Neural cell (in vitro differentiated cells): Measurements from ENCODE around the gene VSIG4. TPM values are rescaled to one million over a fixed set of nuclear protein-coding genes. Genes with fewer than 3 reads are reported as not detected.

Experiments used
- H2AFZ ChIP-seq: fragments of 200-600, 300-800 bp; sonication (generic), shearing (Covaris generic); 2 replicates; pipeline ENCODE4 v1.6.0; 2014; ENCODE audit warnings: low read depth, mild to moderate bottlenecking, antibody characterized with exemption, low read length, moderate library complexity
- H3F3A ChIP-seq: fragments of 200-600 bp; shearing (Covaris generic); 2 replicates; pipeline ENCODE4 v1.6.1; 2016; ENCODE audit warnings: mild to moderate bottlenecking, moderate library complexity, mixed read lengths, antibody characterized with exemption, low read length; ENCODE audit not compliant: insufficient read depth, poor library complexity, severe bottlenecking
- H3K27ac ChIP-seq: fragments of 200-600, 300-800 bp; sonication (generic), shearing (Covaris generic); 2 replicates; pipeline ENCODE4 v1.5.1; 2014; ENCODE audit warnings: mild to moderate bottlenecking, low read length, moderate library complexity
- H3K27me3 ChIP-seq: fragments of 300-800, 200-600 bp; sonication (generic), shearing (Covaris generic); 2 replicates; pipeline ENCODE4 v1.6.0; 2014; ENCODE audit warnings: mild to moderate bottlenecking, low read depth, low read length, moderate library complexity; ENCODE audit not compliant: insufficient read depth
- H3K36me3 ChIP-seq: fragments of 300-800, 200-600 bp; sonication (generic), shearing (Covaris generic); 2 replicates; pipeline ENCODE4 v1.5.1; 2014; ENCODE audit warnings: mild to moderate bottlenecking, antibody characterized with exemption, low read length, moderate library complexity; ENCODE audit not compliant: insufficient read depth
- H3K4me2 ChIP-seq: fragments of 300-800, 200-600 bp; sonication (generic), shearing (Covaris generic); 2 replicates; pipeline ENCODE4 v1.6.0; 2014; ENCODE audit warnings: mild to moderate bottlenecking, low read length
- H3K4me3 ChIP-seq: fragments of 300-800, 200-600 bp; sonication (generic), shearing (Covaris generic); 2 replicates; pipeline ENCODE4 v1.5.1; 2014; ENCODE audit warnings: mild to moderate bottlenecking, low read length, moderate library complexity
- H3K79me2 ChIP-seq: fragments of 200-600 bp; shearing (Covaris generic); replicated peaks from 2 replicates; pipeline ENCODE4 v1.6.0; 2014; ENCODE audit warnings: mild to moderate bottlenecking, low read length, moderate library complexity; ENCODE audit not compliant: insufficient read depth
- H3K9ac ChIP-seq: fragments of 300-800, 200-600 bp; sonication (generic), shearing (Covaris generic); 2 replicates; pipeline ENCODE4 v1.6.1; 2016; ENCODE audit warnings: mild to moderate bottlenecking, low read length, mixed read lengths
- H3K9me2 ChIP-seq: fragments of 200-600 bp; shearing (Covaris generic); 2 replicates; pipeline ENCODE4 v1.6.1; 2016; ENCODE audit warnings: mild to moderate bottlenecking, low read length, mixed read lengths; ENCODE audit not compliant: insufficient read depth
- H3K9me3 ChIP-seq: fragments of 200-600, 300-800 bp; sonication (generic), shearing (Covaris generic); 2 replicates; pipeline ENCODE4 v1.6.1; 2016; ENCODE audit warnings: mild to moderate bottlenecking, mixed run types, low read length, moderate library complexity, mixed read lengths
- H4K20me1 ChIP-seq: fragments of 200-600 bp; shearing (Covaris generic); 2 replicates; pipeline ENCODE4 v1.6.1; 2016; ENCODE audit warnings: mild to moderate bottlenecking, mixed run types; ENCODE audit not compliant: insufficient read depth
- CTCF ChIP-seq: fragments of 450-650 bp; IDR thresholded peaks from 2 replicates; pipeline ENCODE4 v1.5.1; 2014; ENCODE audit warnings: antibody characterized with exemption, mild to moderate bottlenecking, moderate library complexity; ENCODE audit not compliant: poor library complexity, severe bottlenecking
- EP300 ChIP-seq: fragments of 450-650 bp; conservative IDR thresholded peaks from 2 replicates; pipeline ENCODE4 v1.6.1; 2014; ENCODE audit warnings: antibody characterized with exemption, mild to moderate bottlenecking, moderate library complexity; ENCODE audit not compliant: poor library complexity, severe bottlenecking
- EZH2 ChIP-seq: fragments of 200-600, 300-800 bp; shearing (Covaris generic), sonication (generic); IDR thresholded peaks from 2 replicates; pipeline ENCODE4 v1.6.1; 2014; ENCODE audit warnings: antibody characterized with exemption, low read length, borderline replicate concordance, mild to moderate bottlenecking; ENCODE audit not compliant: insufficient read depth, poor library complexity, severe bottlenecking
- MXI1 ChIP-seq: fragments of 450-650 bp; conservative IDR thresholded peaks from 2 replicates; pipeline ENCODE4 v1.6.1; 2014; ENCODE audit warnings: antibody characterized with exemption, mild to moderate bottlenecking; ENCODE audit not compliant: poor library complexity, severe bottlenecking
- POLR2AphosphoS5 ChIP-seq: IDR thresholded peaks from 2 replicates; pipeline ENCODE4 v1.6.1; 2012
- RAD21 ChIP-seq: fragments of 450-650 bp; conservative IDR thresholded peaks from 2 replicates; pipeline ENCODE4 v1.6.1; 2014; ENCODE audit warnings: antibody characterized with exemption, mild to moderate bottlenecking, moderate library complexity
- REST ChIP-seq: IDR thresholded peaks from 2 replicates; pipeline ENCODE4 v1.6.1; 2012; ENCODE audit warnings: borderline replicate concordance
- SMC3 ChIP-seq: fragments of 450-650 bp; conservative IDR thresholded peaks from 2 replicates; pipeline ENCODE4 v1.6.1; 2014; ENCODE audit warnings: antibody characterized with exemption, mild to moderate bottlenecking, moderate library complexity; ENCODE audit not compliant: poor library complexity
- TAF1 ChIP-seq: IDR thresholded peaks from 2 replicates; pipeline ENCODE4 v1.6.1; 2012; ENCODE audit warnings: low read depth
- polyA plus RNA-seq: library from polyadenylated mRNA; depleted of rRNA; stranded (reverse); fragments of >200 nt; gene quantifications from 2 replicates; pipeline ENCODE4 v1.2.3, GENCODE V29; 2014

VSIG4 gene
- polyA plus RNA-seq, 1 donor from 2014 or later = not detected

- H2AFZ ChIP-seq = no peak overlapping the region
- H3K4me2 ChIP-seq = no peak overlapping the region
- no peaks in the 10 kb centered on the region for H3F3A ChIP-seq
- no peaks in the 10 kb centered on the region for H3K9me2 ChIP-seq
- H4K20me1 ChIP-seq = no peaks in the 10 kb centered on the region
- H3K27ac ChIP-seq = no peak overlapping the region
- H3K27me3 ChIP-seq = no peaks in the 10 kb centered on the region
- no peak for TF ChIP-seq EZH2
- no peak for TF ChIP-seq TAF1
- TF ChIP-seq RAD21 = no peak
- TF ChIP-seq REST = no peak
- no peak for TF ChIP-seq POLR2AphosphoS5
- H3K79me2 ChIP-seq = no peaks in the 10 kb centered on the region
- no peak overlapping the region for H3K9ac ChIP-seq
- no peak overlapping the region for H3K4me3 ChIP-seq
- H3K36me3 ChIP-seq = no peaks in the 10 kb centered on the region
- no peaks in the 10 kb centered on the region for H3K9me3 ChIP-seq
Observed at GRCh38 chrX:66004928-66005829, 34.7 kb downstream of the VSIG4 start.

- Histone ChIP-seq H3K27me3 (no peaks in the 10 kb centered on the region), H3K4me3 (no peak overlapping the region), H3K27ac (no peak overlapping the region), H3K9me2 (no peaks in the 10 kb centered on the region), H3K9me3 (no peaks in the 10 kb centered on the region), H3K79me2 (no peaks in the 10 kb centered on the region), H3K9ac (no peak overlapping the region), H3F3A (no peaks in the 10 kb centered on the region), H3K36me3 (no peaks in the 10 kb centered on the region), H2AFZ (no peak overlapping the region), H3K4me2 (no peak overlapping the region), H4K20me1 (no peaks in the 10 kb centered on the region)
- TF ChIP-seq SMC3 (no peak), POLR2AphosphoS5 (no peak), RAD21 (no peak), EP300 (no peak), MXI1 (no peak), EZH2 (no peak), TAF1 (no peak), CTCF (no peak), REST (no peak)
Observed at GRCh38 chrX:66002824-66003680, 36.8 kb downstream of the VSIG4 start.
